Smooth muscle cell (in vitro differentiated cells): Measurements from ENCODE around the gene XPO6. TPM values are rescaled to one million over a fixed set of nuclear protein-coding genes. Genes with fewer than 3 reads are reported as not detected.

Experiments
- DNase-seq: peaks from one replicate; lab custom pipeline; 2025; ENCODE audit not compliant: unreplicated experiment; lab: John Stamatoyannopoulos, UW
- H2AFZ ChIP-seq: fragments of 200-600 bp; sonication (generic); 2 replicates; pipeline ENCODE4 v1.6.0; 2016; ENCODE audit warnings: antibody characterized with exemption, low read depth, mild to moderate bottlenecking
- H3F3A ChIP-seq: fragments of 200-600 bp; sonication (generic); 2 replicates; pipeline ENCODE4 v1.6.0; 2017; ENCODE audit warnings: antibody characterized with exemption, low read depth
- H3K27ac ChIP-seq: fragments of 200-600 bp; sonication (generic); 2 replicates; pipeline ENCODE4 v1.5.1; 2016; ENCODE audit warnings: low read depth, mild to moderate bottlenecking
- H3K27me3 ChIP-seq: fragments of 200-600 bp; sonication (generic); 2 replicates; pipeline ENCODE4 v1.6.1; 2016; ENCODE audit warnings: low read depth, mild to moderate bottlenecking
- H3K36me3 ChIP-seq: fragments of 200-600 bp; sonication (generic); 2 replicates; pipeline ENCODE4 v1.5.1; 2016; ENCODE audit warnings: low read depth
- H3K4me1 ChIP-seq: fragments of 200-600 bp; sonication (generic); 2 replicates; pipeline ENCODE4 v1.5.1; 2016; ENCODE audit warnings: low read depth
- H3K4me2 ChIP-seq: fragments of 200-600 bp; sonication (generic); 2 replicates; pipeline ENCODE4 v1.6.0; 2016; ENCODE audit warnings: mild to moderate bottlenecking
- H3K4me3 ChIP-seq: fragments of 200-600 bp; sonication (generic); 2 replicates; pipeline ENCODE4 v1.5.1; 2016; ENCODE audit warnings: mild to moderate bottlenecking
- H3K79me2 ChIP-seq: fragments of 200-600 bp; sonication (generic); 2 replicates; pipeline ENCODE4 v1.6.0; 2016; ENCODE audit warnings: low read depth, mild to moderate bottlenecking
- H3K9ac ChIP-seq: fragments of 200-600 bp; sonication (generic); 2 replicates; pipeline ENCODE4 v1.6.0; 2016; ENCODE audit warnings: low read depth
- H3K9me3 ChIP-seq: fragments of 200-600 bp; sonication (generic); replicated peaks from 2 replicates; pipeline ENCODE4 v1.5.1; 2016; ENCODE audit warnings: low read depth
- H4K20me1 ChIP-seq: fragments of 200-600 bp; sonication (generic); 2 replicates; pipeline ENCODE4 v1.6.0; 2016; ENCODE audit warnings: low read depth
- whole genome bisulfite sequencing: methylation state at CpG from one replicate; pipeline ENCODE4 v1.1.7; 2016; ENCODE audit warnings: low lambda C conversion rate; 5-methylcytosine and 5-hydroxymethylcytosine counted together
- polyA plus RNA-seq: library from polyadenylated mRNA; unstranded; fragments of >200 nt; fragmentation: Nextera tagmentation; extraction: Ambion mirVana; gene quantifications from 2 replicates; pipeline ENCODE4 v1.2.1, GENCODE V29; 2016
- total RNA-seq: library from RNA; depleted of rRNA; stranded (reverse); fragments of >200 nt; gene quantifications from 2 replicates; pipeline ENCODE4 v1.2.3, GENCODE V29; 2014
- TF ChIP-seq, protein P1 (sequence below): fragments of 200-600 bp; sonication (generic); IDR thresholded peaks from 2 replicates; pipeline ENCODE4 v1.5.1; 2017; ENCODE audit warnings: borderline replicate concordance, mild to moderate bottlenecking, antibody characterized with exemption; ENCODE audit not compliant: insufficient read depth, poor library complexity, severe bottlenecking

XPO6 gene
- total and polyA plus RNA-seq, 2 experiments from 2014 or later: 42.1 to 82.1 TPM

GRCh38 chr16:28210979-28211588 lies 681 bp downstream of the XPO6 start:
- Histone ChIP-seq H3K9ac (peak overlapping the region; percentile 87), H3K27ac (peak overlapping the region; percentile 75), H3K79me2 (peaks cover 55% of the 10 kb centered on the region), H4K20me1 (peaks cover 48% of the 10 kb centered on the region), H2AFZ (peak overlapping the region; percentile 56), H3K4me1 (peaks cover 9% of the 10 kb centered on the region), H3K4me2 (peak overlapping the region; percentile 91), H3K9me3 (no peaks in the 10 kb centered on the region), H3K36me3 (peaks cover 4% of the 10 kb centered on the region), H3K4me3 (peak overlapping the region; percentile 74), H3K27me3 (no peaks in the 10 kb centered on the region), H3F3A (peaks cover 12% of the 10 kb centered on the region)
- peak; percentile 44 for DNase-seq
- TF ChIP-seq, protein P1, sequence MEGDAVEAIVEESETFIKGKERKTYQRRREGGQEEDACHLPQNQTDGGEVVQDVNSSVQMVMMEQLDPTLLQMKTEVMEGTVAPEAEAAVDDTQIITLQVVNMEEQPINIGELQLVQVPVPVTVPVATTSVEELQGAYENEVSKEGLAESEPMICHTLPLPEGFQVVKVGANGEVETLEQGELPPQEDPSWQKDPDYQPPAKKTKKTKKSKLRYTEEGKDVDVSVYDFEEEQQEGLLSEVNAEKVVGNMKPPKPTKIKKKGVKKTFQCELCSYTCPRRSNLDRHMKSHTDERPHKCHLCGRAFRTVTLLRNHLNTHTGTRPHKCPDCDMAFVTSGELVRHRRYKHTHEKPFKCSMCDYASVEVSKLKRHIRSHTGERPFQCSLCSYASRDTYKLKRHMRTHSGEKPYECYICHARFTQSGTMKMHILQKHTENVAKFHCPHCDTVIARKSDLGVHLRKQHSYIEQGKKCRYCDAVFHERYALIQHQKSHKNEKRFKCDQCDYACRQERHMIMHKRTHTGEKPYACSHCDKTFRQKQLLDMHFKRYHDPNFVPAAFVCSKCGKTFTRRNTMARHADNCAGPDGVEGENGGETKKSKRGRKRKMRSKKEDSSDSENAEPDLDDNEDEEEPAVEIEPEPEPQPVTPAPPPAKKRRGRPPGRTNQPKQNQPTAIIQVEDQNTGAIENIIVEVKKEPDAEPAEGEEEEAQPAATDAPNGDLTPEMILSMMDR: no peak
- WGBS: 1% methylated on average over 32 of the region's 33 CpGs

DNA sequence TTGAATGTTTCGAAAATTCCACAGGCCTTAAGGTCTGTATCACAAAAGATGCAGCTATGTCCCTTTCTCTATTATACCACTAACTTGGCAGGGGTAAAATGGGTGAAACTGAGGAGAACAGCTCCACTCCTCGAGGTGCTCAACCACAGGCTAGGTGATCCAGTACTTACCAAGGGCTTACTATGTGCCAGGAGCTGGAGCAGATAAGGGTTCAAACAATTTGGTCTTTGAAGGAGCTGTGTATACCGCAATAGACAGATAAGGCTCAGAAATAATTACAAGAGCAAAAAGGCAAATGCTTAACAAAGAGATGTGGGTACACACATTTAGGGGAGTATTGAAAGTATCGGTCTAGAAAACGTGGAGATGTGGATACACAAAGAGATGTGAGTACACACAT lies 1.5 kb downstream of the XPO6 start:
- no peaks in the 10 kb centered on the region for H3K27me3 ChIP-seq
- H2AFZ ChIP-seq: no peak overlapping the region
- H3K4me2 ChIP-seq: peak overlapping the region; percentile 91
- 77% methylated on average over 5 of the region's 5 CpGs for WGBS
- H3K36me3 ChIP-seq: peaks cover 4% of the 10 kb centered on the region
- TF ChIP-seq, protein P1: no peak
- H3F3A ChIP-seq: peaks cover 12% of the 10 kb centered on the region
- H4K20me1 ChIP-seq: peaks cover 56% of the 10 kb centered on the region
- peak overlapping the region; percentile 5 for H3K9ac ChIP-seq
- no peak overlapping the region for H3K27ac ChIP-seq
- peaks cover 63% of the 10 kb centered on the region for H3K79me2 ChIP-seq
- peaks cover 9% of the 10 kb centered on the region for H3K4me1 ChIP-seq
- peak overlapping the region; percentile 74 for H3K4me3 ChIP-seq
- DNase-seq: no peak
- H3K9me3 ChIP-seq: no peaks in the 10 kb centered on the region

GRCh38 chr16:28208824-28209223 lies 2.9 kb downstream of the XPO6 start:
- Histone ChIP-seq H3K27me3 (no peaks in the 10 kb centered on the region), H3K4me3 (no peak overlapping the region), H3K36me3 (peaks cover 4% of the 10 kb centered on the region), H3K4me1 (peaks cover 9% of the 10 kb centered on the region), H3K27ac (no peak overlapping the region), H3K79me2 (peaks cover 78% of the 10 kb centered on the region), H3K4me2 (no peak overlapping the region), H4K20me1 (peaks cover 70% of the 10 kb centered on the region), H3F3A (peaks cover 12% of the 10 kb centered on the region), H2AFZ (no peak overlapping the region), H3K9me3 (no peaks in the 10 kb centered on the region), H3K9ac (no peak overlapping the region)
- WGBS: 95% methylated on average over 4 of the region's 4 CpGs
- TF ChIP-seq, protein P1: no peak
- DNase-seq: no peak

DNA sequence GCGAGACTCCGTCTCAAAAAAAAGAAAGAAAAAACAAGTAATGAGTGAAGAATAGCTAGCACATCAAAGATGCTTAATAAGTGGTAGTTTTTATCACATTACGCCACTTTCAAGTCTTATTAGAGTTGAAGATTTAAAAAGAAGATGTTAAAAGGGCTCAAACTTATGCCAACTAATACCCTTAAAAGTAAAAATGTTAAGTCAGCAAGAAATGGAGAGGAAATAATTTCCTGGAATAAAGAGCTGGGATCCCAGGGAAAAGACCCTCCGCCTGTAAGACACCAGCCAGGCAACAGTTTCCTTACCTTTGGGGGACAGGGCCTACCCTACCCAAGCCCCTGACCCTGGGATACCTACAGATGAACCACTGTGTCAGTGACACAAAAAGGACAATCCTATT lies 3.6 kb downstream of the XPO6 start:
- Histone ChIP-seq H3K27ac (no peak overlapping the region), H3K27me3 (no peaks in the 10 kb centered on the region), H3K4me2 (no peak overlapping the region), H2AFZ (no peak overlapping the region), H3K79me2 (peaks cover 85% of the 10 kb centered on the region), H3K36me3 (peaks cover 4% of the 10 kb centered on the region), H3F3A (peaks cover 10% of the 10 kb centered on the region), H4K20me1 (peaks cover 77% of the 10 kb centered on the region), H3K4me1 (peaks cover 9% of the 10 kb centered on the region), H3K9me3 (no peaks in the 10 kb centered on the region), H3K9ac (no peak overlapping the region), H3K4me3 (no peak overlapping the region)
- WGBS: 89% methylated on average over 4 of the region's 4 CpGs
- no peak for DNase-seq
- TF ChIP-seq, protein P1: no peak
